Transverse colon (tissue), 4 donors: ENCODE data around the gene SPRN. TPM values are rescaled to one million over a fixed set of nuclear protein-coding genes. Genes with fewer than 3 reads are reported as not detected.
"Not testable (repeated sequence)": the region's sequence is repeated elsewhere in the genome, so short reads cannot be mapped to it uniquely, and the experiment has no call there.

Source experiments
- DNase-seq: peaks from one replicate; pipeline ENCODE4 v3.0.0-alpha.2; 2019
- H3K27ac ChIP-seq, 4 donors: fragments of 200-600 bp; sonication (generic); 2 replicates each; pipeline ENCODE4 v1.5.1; 2016 to 2018; ENCODE audit warnings: inconsistent platforms in 4 of 4
- H3K27me3 ChIP-seq: fragments of 200-600 bp; sonication (generic); 2 replicates; pipeline ENCODE4 v1.5.1; 2017; ENCODE audit warnings: inconsistent platforms
- H3K36me3 ChIP-seq, 4 donors: fragments of 200-600 bp; sonication (generic); 2 replicates each; pipeline ENCODE4 v1.5.1; 2017 to 2019; ENCODE audit warnings: inconsistent platforms in 4 of 4
- H3K4me1 ChIP-seq, 4 donors: fragments of 200-600 bp; sonication (generic); 2 replicates each; pipeline ENCODE4 v1.5.1; 2017 to 2020; ENCODE audit warnings: inconsistent platforms in 4 of 4
- H3K4me3 ChIP-seq, 4 donors: fragments of 200-600 bp; sonication (generic); 1 replicate in 1 of 4; 2 replicates in 3 of 4; pipeline versions ENCODE4 v1.5.1 to v1.6.1; 2017 to 2019; ENCODE audit warnings: inconsistent platforms in 4 of 4
- H3K9me3 ChIP-seq, 2 donors: fragments of 200-600 bp; sonication (generic); 2 replicates each; pipeline ENCODE4 v1.5.1; 2017 to 2019; ENCODE audit warnings: inconsistent platforms in 2 of 2
- CTCF ChIP-seq, 5 experiments: fragments of 200-600 bp in 3 of 5; fragments of 450-650 bp in 2 of 5; sonication (generic) in 3 of 5; IDR thresholded peaks; 1 replicate in 2 of 5; 2 replicates in 3 of 5; pipeline ENCODE4 v1.5.1; 2016 to 2017; ENCODE audit warnings: antibody characterized with exemption in 5 of 5, inconsistent platforms in 3 of 5, mild to moderate bottlenecking in 2 of 5, moderate library complexity in 1 of 5
- EP300 ChIP-seq: sonication (generic); formaldehyde crosslinking; IDR thresholded peaks from one replicate; pipeline ENCODE4 v1.6.1; 2017; ENCODE audit warnings: antibody characterized with exemption, low read depth
- POLR2A ChIP-seq: fragments of 450-650 bp; IDR thresholded peaks from one replicate; pipeline ENCODE4 v1.6.1; 2016; ENCODE audit warnings: antibody characterized with exemption, mild to moderate bottlenecking, moderate library complexity
- POLR2AphosphoS5 ChIP-seq, 3 donors: sonication (generic); formaldehyde crosslinking; IDR thresholded peaks; one replicate each; pipeline ENCODE4 v1.6.1; 2016; ENCODE audit warnings: antibody characterized with exemption in 3 of 3
- WGBS, 2 donors: methylation state at CpG; one replicate each; pipeline ENCODE4 v1.1.5; 2018; ENCODE audit warnings: low coverage in 1 of 2; 5-methylcytosine and 5-hydroxymethylcytosine counted together
- in situ Hi-C, 4 donors: fragments of 200-750 bp; cut with MboI; loops; one replicate each; pipeline versions ENCODE4 v1.15.0 to v1.15.1; 2017; ENCODE audit warnings: low sequenced_read_pairs in 3 of 4, low pct_ligation_motif_present in 1 of 4, low pct_unique_long_range_greater_than_20kb in 1 of 4
- intact Hi-C: fragments of 100-400 bp; cut with DNase I; formaldehyde crosslinking; loops from one replicate; pipeline ENCODE4 v1.15.1; 2023; ENCODE audit warnings: low total_unique reads
- total RNA-seq, 4 donors: library from RNA; depleted of rRNA; stranded (reverse); fragments of >200 nt; gene quantifications; one replicate each; pipeline ENCODE4 v1.1.0, GENCODE V29; 2016

Gene SPRN
- total RNA-seq, 4 donors from 2014 or later = not detected

GRCh38 chr10:133415752-133416151 lies 8.7 kb downstream of the SPRN start:
- in situ Hi-C loops = no loop called here

GRCh38 chr10:133414401-133414800 lies 10.0 kb downstream of the SPRN start:
- WGBS, 2 donors = 95 to 100% methylated on average over 2 to 20 of the region's 23 CpGs
- H3K36me3 ChIP-seq = peaks cover 0 to 46% (median 21%) of the 10 kb centered on the region in 4 donors
- in situ Hi-C loops = not testable (repeated sequence)

More at GRCh38 chr10:133415752-133416151, 8.7 kb downstream of the SPRN start:
- H3K27ac ChIP-seq = no peak overlapping the region
- intact Hi-C loops = no loop called here
- DNase-seq = no peak
- H3K4me1 ChIP-seq = no peaks in the 10 kb centered on the region
- peaks cover 0 to 35% (median 16%) of the 10 kb centered on the region in 4 donors for H3K36me3 ChIP-seq
- no peaks in the 10 kb centered on the region for H3K27me3 ChIP-seq
- TF ChIP-seq CTCF (IDR thresholded peaks at IDR 0.05) (no peak), EP300 (no peak), POLR2A (no peak), POLR2AphosphoS5 (IDR thresholded peaks at IDR 0.05) (no peak)
- WGBS, 2 donors = 80 to 96% methylated on average over 3 to 25 of the region's 25 CpGs
- H3K9me3 ChIP-seq = peaks cover 21% of the 10 kb centered on the region in 2 donors
- no peak overlapping the region for H3K4me3 ChIP-seq

GRCh38 chr10:133412381-133412711 lies 12.1 kb downstream of the SPRN start:
- in situ Hi-C loops (no loop called here), intact Hi-C loops (no loop called here)
- TF ChIP-seq POLR2A = no peak
- TF ChIP-seq EP300 = no peak
- TF ChIP-seq CTCF (IDR thresholded peaks at IDR 0.05) = no peak
- TF ChIP-seq POLR2AphosphoS5 (IDR thresholded peaks at IDR 0.05) = no peak
- peaks cover 21 to 22% of the 10 kb centered on the region in 2 donors for H3K9me3 ChIP-seq
- no peak overlapping the region for H3K4me3 ChIP-seq
- no peaks in the 10 kb centered on the region for H3K27me3 ChIP-seq
- no peaks in the 10 kb centered on the region for H3K4me1 ChIP-seq
- peaks cover 0 to 58% (median 24%) of the 10 kb centered on the region in 4 donors for H3K36me3 ChIP-seq
- DNase-seq = no peak
- no peak overlapping the region for H3K27ac ChIP-seq

More at GRCh38 chr10:133414401-133414800, 10.0 kb downstream of the SPRN start:
- intact Hi-C loops, H3K4me3 ChIP-seq, H3K4me1 ChIP-seq, H3K27me3 ChIP-seq, DNase-seq, H3K27ac ChIP-seq: not testable (repeated sequence)
- H3K9me3 ChIP-seq = peaks cover 21 to 22% of the 10 kb centered on the region in 2 donors

- DNase-seq = no peak
- intact Hi-C loops (no loop called here), in situ Hi-C loops (no loop called here)
- Histone ChIP-seq H3K4me1 (no peaks in the 10 kb centered on the region), H3K36me3 (peaks cover 0 to 58% (median 24%) of the 10 kb centered on the region in 4 donors), H3K27ac (no peak overlapping the region), H3K9me3 (peaks cover 21 to 22% of the 10 kb centered on the region in 2 donors), H3K27me3 (no peaks in the 10 kb centered on the region), H3K4me3 (no peak overlapping the region)
- TF ChIP-seq POLR2AphosphoS5 (IDR thresholded peaks at IDR 0.05) (no peak), POLR2A (no peak), CTCF (IDR thresholded peaks at IDR 0.05) (no peak), EP300 (no peak)
- 99 to 100% methylated on average over 7 of the region's 7 CpGs for WGBS, 2 donors
These were observed 12.7 kb downstream of the SPRN start for GRCh38 chr10:133411523-133412380.
